GM23338 (cell line): ENCODE measurements around the gene PLEKHG4B. TPM values are rescaled to one million over a fixed set of nuclear protein-coding genes. Genes with fewer than 3 reads are reported as not detected.

Source experiments
- ATAC-seq: fragments of 200-7000 bp; cut with Tn5 transposase; 3 replicates; pipeline ENCODE4 v1.9.1; 2020
- DNase-seq: peaks from one replicate; pipeline ENCODE4 v3.0.0-alpha.2; 2015; ENCODE audit warnings: low spot score
- H2AFZ ChIP-seq: fragments of 200-600 bp; sonication (generic); 2 replicates; pipeline ENCODE4 v1.8.0; 2016; ENCODE audit warnings: antibody characterized with exemption, mild to moderate bottlenecking, moderate library complexity
- H3F3A ChIP-seq: fragments of 200-600 bp; sonication (generic); replicated peaks from 2 replicates; pipeline ENCODE4 v1.8.0; 2017; ENCODE audit warnings: antibody characterized with exemption, mixed run types, low read depth
- H3K27ac ChIP-seq: fragments of 200-600 bp; sonication (generic); 2 replicates; pipeline ENCODE4 v1.6.1; 2016; ENCODE audit warnings: low read depth
- H3K27me3 ChIP-seq: fragments of 200-600 bp; sonication (generic); 2 replicates; pipeline ENCODE4 v1.8.0; 2016; ENCODE audit warnings: mild to moderate bottlenecking, mixed run types, moderate library complexity; ENCODE audit not compliant: insufficient read depth
- H3K36me3 ChIP-seq: fragments of 200-600 bp; sonication (generic); 2 replicates; pipeline ENCODE4 v1.8.0; 2016; ENCODE audit warnings: mild to moderate bottlenecking; ENCODE audit not compliant: insufficient read depth
- H3K4me1 ChIP-seq: fragments of 200-600 bp; sonication (generic); 2 replicates; pipeline ENCODE4 v1.8.0; 2016; ENCODE audit warnings: mild to moderate bottlenecking, moderate library complexity; ENCODE audit not compliant: insufficient read depth
- H3K4me2 ChIP-seq: fragments of 200-600 bp; sonication (generic); 2 replicates; pipeline ENCODE4 v1.7.1; 2017; ENCODE audit warnings: mixed run types
- H3K4me3 ChIP-seq: fragments of 200-600 bp; sonication (generic); 2 replicates; pipeline ENCODE4 v1.6.1; 2016; ENCODE audit warnings: mixed run types
- H3K79me2 ChIP-seq: fragments of 200-600 bp; sonication (generic); replicated peaks from 2 replicates; pipeline ENCODE4 v1.8.0; 2017; ENCODE audit warnings: mild to moderate bottlenecking; ENCODE audit not compliant: insufficient read depth
- H3K9me2 ChIP-seq: fragments of 200-600 bp; sonication (generic); 2 replicates; pipeline ENCODE4 v1.8.0; 2017; ENCODE audit not compliant: insufficient read depth
- H4K20me1 ChIP-seq: fragments of 200-600 bp; sonication (generic); replicated peaks from 2 replicates; pipeline ENCODE4 v1.8.0; 2017; ENCODE audit warnings: mild to moderate bottlenecking; ENCODE audit not compliant: insufficient read depth
- H3K27ac Mint-ChIP-seq: 2 replicates; pipeline ENCODE4 v1.8.0; 2020; ENCODE audit warnings: inconsistent platforms, mild to moderate bottlenecking, moderate library complexity, mixed read lengths
- H3K27me3 Mint-ChIP-seq: 3 replicates; pipeline ENCODE4 v1.8.0; 2022; ENCODE audit warnings: low read depth, mild to moderate bottlenecking, moderate library complexity, mixed read lengths, inconsistent platforms; ENCODE audit not compliant: insufficient read depth, poor library complexity
- H3K36me3 Mint-ChIP-seq: 3 replicates; pipeline ENCODE4 v1.8.0; 2021; ENCODE audit warnings: low read depth, mild to moderate bottlenecking, inconsistent platforms, moderate library complexity, mixed read lengths
- H3K4me1 Mint-ChIP-seq: 3 replicates; pipeline ENCODE4 v1.8.0; 2020; ENCODE audit warnings: mild to moderate bottlenecking, inconsistent platforms, mixed read lengths
- H3K4me3 Mint-ChIP-seq: 3 replicates; pipeline ENCODE4 v1.8.0; 2021; ENCODE audit warnings: moderate library complexity, mild to moderate bottlenecking, inconsistent platforms, mixed read lengths
- H3K9me3 Mint-ChIP-seq: 3 replicates; pipeline ENCODE4 v1.8.0; 2020; ENCODE audit warnings: moderate library complexity, mild to moderate bottlenecking, inconsistent platforms, mixed read lengths
- CREB1 ChIP-seq: fragments of 250-450 bp; sonication (Bioruptor Pico); IDR thresholded peaks from 2 replicates; pipeline ENCODE4 v1.5.0; 2020; ENCODE audit warnings: low read depth, mild to moderate bottlenecking, moderate library complexity
- EZH2 ChIP-seq: fragments of 200-600 bp; sonication (generic); IDR thresholded peaks from one replicate; pipeline ENCODE4 v1.8.0; 2017; ENCODE audit warnings: antibody characterized with exemption, mild to moderate bottlenecking, low read depth; ENCODE audit not compliant: unreplicated experiment
- EZH2phosphoT487 ChIP-seq: fragments of 200-600 bp; sonication (generic); IDR thresholded peaks from one replicate; pipeline ENCODE4 v1.8.1; 2018; ENCODE audit warnings: antibody characterized with exemption; ENCODE audit not compliant: unreplicated experiment
- JUNB ChIP-seq: IDR thresholded peaks from one replicate; pipeline ENCODE4 v1.6.1; 2016; ENCODE audit warnings: antibody characterized with exemption; ENCODE audit not compliant: unreplicated experiment
- NANOG ChIP-seq: IDR thresholded peaks from 2 replicates; pipeline ENCODE4 v1.6.1; 2016; ENCODE audit warnings: antibody characterized with exemption, borderline replicate concordance
- POLR2AphosphoS5 ChIP-seq: IDR thresholded peaks from 2 replicates; pipeline ENCODE4 v1.6.1; 2016; ENCODE audit warnings: antibody characterized with exemption, low read depth
- STAT1 ChIP-seq: IDR thresholded peaks from one replicate; pipeline ENCODE4 v1.6.1; 2016; ENCODE audit warnings: antibody characterized with exemption; ENCODE audit not compliant: unreplicated experiment
- ZNF114 ChIP-seq: fragments of 250-450 bp; sonication (Bioruptor Pico); IDR thresholded peaks from 2 replicates; pipeline ENCODE4 v1.5.0; 2020; ENCODE audit warnings: mild to moderate bottlenecking, moderate library complexity
- ZNF331 ChIP-seq: fragments of 250-450 bp; sonication (Bioruptor Pico); IDR thresholded peaks from 2 replicates; pipeline ENCODE4 v1.5.0; 2020; ENCODE audit warnings: low read depth, mild to moderate bottlenecking, moderate library complexity
- polyA plus RNA-seq: library from polyadenylated mRNA; unstranded; fragments of >200 nt; fragmentation: Nextera tagmentation; extraction: Ambion mirVana; gene quantifications from 2 replicates; pipeline ENCODE4 v1.2.1, GENCODE V29; 2016
- total RNA-seq: library from RNA; depleted of rRNA; stranded (reverse); fragments of >200 nt; shearing (Covaris generic); gene quantifications from 2 replicates; pipeline ENCODE4 v1.2.3, GENCODE V29; 2014
- TF ChIP-seq, protein P1 (sequence below): IDR thresholded peaks from 2 replicates; pipeline ENCODE4 v1.6.1; 2016; ENCODE audit warnings: antibody characterized with exemption
- TF ChIP-seq, protein P2 (sequence below), 2 experiments: fragments of 200-600 bp in 1 of 2; sonication (generic) in 1 of 2; conservative IDR thresholded peaks; 2 replicates each; pipeline versions ENCODE4 v1.5.1 to v1.6.1; 2016 to 2017; ENCODE audit warnings: antibody characterized with exemption in 2 of 2, low read depth in 2 of 2, mild to moderate bottlenecking in 2 of 2, moderate library complexity in 1 of 2
- TF ChIP-seq, protein P3 (sequence below): IDR thresholded peaks from one replicate; pipeline ENCODE4 v1.6.1; 2018; ENCODE audit warnings: antibody characterized with exemption; ENCODE audit not compliant: unreplicated experiment
- TF ChIP-seq, protein P4 (sequence below): fragments of 250-450 bp; sonication (Bioruptor Pico); IDR thresholded peaks from 2 replicates; pipeline ENCODE4 v1.5.0; 2020; ENCODE audit warnings: mild to moderate bottlenecking, moderate library complexity

PLEKHG4B gene
- total and polyA plus RNA-seq, 2 experiments from 2014 or later = 33.5 to 54.8 TPM

DNA sequence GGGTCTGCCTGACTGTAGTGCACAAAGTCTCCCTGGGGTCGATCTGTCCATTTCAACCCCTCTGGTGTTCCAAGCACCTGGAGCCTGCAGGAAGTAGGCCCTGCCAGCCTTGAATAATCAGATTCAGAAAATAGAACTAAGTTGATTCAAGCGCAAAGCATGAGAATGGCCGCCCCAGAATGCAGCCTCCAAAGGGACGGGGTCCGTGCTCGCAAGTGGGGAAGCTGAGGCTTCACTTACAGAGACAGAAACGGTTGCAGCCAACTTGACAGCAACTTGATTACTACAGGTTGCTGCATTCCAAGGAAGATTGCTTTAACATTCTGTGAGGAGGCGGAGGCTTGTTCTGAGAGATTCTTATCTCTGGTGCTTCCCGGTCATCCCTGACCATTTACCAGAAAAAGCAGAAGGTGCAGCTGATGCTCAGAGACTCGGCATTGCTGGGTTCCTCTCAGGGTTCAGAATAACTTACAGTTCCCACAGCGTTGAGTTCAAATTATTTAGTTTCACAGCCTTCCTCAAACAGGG is 84.4 kb downstream of the PLEKHG4B start:
- H3K4me2 ChIP-seq = no peak overlapping the region
- H3K4me1 Mint-ChIP-seq = peaks cover 12% of the 10 kb centered on the region
- H3K27ac ChIP-seq = no peak overlapping the region
- no peaks in the 10 kb centered on the region; the same call in 2 of the 3 replicates for H3K9me3 Mint-ChIP-seq
- ATAC-seq = no peak
- H3K4me1 ChIP-seq = no peaks in the 10 kb centered on the region
- H3K4me3 ChIP-seq = no peak overlapping the region
- DNase-seq = no peak
- peaks cover 7% of the 10 kb centered on the region for H3K27me3 Mint-ChIP-seq
- H3K79me2 ChIP-seq = no peaks in the 10 kb centered on the region
- H2AFZ ChIP-seq = no peak overlapping the region
- H3K4me3 Mint-ChIP-seq = no peak overlapping the region
- H3K9me2 ChIP-seq = no peaks in the 10 kb centered on the region
- H3K27ac Mint-ChIP-seq = no peak overlapping the region
- no peaks in the 10 kb centered on the region for H3F3A ChIP-seq
- TF ChIP-seq, protein P1, sequence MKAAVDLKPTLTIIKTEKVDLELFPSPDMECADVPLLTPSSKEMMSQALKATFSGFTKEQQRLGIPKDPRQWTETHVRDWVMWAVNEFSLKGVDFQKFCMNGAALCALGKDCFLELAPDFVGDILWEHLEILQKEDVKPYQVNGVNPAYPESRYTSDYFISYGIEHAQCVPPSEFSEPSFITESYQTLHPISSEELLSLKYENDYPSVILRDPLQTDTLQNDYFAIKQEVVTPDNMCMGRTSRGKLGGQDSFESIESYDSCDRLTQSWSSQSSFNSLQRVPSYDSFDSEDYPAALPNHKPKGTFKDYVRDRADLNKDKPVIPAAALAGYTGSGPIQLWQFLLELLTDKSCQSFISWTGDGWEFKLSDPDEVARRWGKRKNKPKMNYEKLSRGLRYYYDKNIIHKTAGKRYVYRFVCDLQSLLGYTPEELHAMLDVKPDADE = no peak
- TF ChIP-seq ZNF331 (CRISPR knock-in tag) (no peak), CREB1 (CRISPR knock-in tag) (no peak), EZH2 (no peak), POLR2AphosphoS5 (no peak), JUNB (no peak), EZH2phosphoT487 (no peak), STAT1 (no peak), NANOG (no peak), ZNF114 (CRISPR knock-in tag) (no peak)
- TF ChIP-seq, protein P2, sequence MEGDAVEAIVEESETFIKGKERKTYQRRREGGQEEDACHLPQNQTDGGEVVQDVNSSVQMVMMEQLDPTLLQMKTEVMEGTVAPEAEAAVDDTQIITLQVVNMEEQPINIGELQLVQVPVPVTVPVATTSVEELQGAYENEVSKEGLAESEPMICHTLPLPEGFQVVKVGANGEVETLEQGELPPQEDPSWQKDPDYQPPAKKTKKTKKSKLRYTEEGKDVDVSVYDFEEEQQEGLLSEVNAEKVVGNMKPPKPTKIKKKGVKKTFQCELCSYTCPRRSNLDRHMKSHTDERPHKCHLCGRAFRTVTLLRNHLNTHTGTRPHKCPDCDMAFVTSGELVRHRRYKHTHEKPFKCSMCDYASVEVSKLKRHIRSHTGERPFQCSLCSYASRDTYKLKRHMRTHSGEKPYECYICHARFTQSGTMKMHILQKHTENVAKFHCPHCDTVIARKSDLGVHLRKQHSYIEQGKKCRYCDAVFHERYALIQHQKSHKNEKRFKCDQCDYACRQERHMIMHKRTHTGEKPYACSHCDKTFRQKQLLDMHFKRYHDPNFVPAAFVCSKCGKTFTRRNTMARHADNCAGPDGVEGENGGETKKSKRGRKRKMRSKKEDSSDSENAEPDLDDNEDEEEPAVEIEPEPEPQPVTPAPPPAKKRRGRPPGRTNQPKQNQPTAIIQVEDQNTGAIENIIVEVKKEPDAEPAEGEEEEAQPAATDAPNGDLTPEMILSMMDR (conservative IDR thresholded peaks at IDR 0.05; ENCODE audit: low read depth in 2 of 2) = no peak
- TF ChIP-seq, protein P3, sequence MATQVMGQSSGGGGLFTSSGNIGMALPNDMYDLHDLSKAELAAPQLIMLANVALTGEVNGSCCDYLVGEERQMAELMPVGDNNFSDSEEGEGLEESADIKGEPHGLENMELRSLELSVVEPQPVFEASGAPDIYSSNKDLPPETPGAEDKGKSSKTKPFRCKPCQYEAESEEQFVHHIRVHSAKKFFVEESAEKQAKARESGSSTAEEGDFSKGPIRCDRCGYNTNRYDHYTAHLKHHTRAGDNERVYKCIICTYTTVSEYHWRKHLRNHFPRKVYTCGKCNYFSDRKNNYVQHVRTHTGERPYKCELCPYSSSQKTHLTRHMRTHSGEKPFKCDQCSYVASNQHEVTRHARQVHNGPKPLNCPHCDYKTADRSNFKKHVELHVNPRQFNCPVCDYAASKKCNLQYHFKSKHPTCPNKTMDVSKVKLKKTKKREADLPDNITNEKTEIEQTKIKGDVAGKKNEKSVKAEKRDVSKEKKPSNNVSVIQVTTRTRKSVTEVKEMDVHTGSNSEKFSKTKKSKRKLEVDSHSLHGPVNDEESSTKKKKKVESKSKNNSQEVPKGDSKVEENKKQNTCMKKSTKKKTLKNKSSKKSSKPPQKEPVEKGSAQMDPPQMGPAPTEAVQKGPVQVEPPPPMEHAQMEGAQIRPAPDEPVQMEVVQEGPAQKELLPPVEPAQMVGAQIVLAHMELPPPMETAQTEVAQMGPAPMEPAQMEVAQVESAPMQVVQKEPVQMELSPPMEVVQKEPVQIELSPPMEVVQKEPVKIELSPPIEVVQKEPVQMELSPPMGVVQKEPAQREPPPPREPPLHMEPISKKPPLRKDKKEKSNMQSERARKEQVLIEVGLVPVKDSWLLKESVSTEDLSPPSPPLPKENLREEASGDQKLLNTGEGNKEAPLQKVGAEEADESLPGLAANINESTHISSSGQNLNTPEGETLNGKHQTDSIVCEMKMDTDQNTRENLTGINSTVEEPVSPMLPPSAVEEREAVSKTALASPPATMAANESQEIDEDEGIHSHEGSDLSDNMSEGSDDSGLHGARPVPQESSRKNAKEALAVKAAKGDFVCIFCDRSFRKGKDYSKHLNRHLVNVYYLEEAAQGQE = no peak
- TF ChIP-seq, protein P4, sequence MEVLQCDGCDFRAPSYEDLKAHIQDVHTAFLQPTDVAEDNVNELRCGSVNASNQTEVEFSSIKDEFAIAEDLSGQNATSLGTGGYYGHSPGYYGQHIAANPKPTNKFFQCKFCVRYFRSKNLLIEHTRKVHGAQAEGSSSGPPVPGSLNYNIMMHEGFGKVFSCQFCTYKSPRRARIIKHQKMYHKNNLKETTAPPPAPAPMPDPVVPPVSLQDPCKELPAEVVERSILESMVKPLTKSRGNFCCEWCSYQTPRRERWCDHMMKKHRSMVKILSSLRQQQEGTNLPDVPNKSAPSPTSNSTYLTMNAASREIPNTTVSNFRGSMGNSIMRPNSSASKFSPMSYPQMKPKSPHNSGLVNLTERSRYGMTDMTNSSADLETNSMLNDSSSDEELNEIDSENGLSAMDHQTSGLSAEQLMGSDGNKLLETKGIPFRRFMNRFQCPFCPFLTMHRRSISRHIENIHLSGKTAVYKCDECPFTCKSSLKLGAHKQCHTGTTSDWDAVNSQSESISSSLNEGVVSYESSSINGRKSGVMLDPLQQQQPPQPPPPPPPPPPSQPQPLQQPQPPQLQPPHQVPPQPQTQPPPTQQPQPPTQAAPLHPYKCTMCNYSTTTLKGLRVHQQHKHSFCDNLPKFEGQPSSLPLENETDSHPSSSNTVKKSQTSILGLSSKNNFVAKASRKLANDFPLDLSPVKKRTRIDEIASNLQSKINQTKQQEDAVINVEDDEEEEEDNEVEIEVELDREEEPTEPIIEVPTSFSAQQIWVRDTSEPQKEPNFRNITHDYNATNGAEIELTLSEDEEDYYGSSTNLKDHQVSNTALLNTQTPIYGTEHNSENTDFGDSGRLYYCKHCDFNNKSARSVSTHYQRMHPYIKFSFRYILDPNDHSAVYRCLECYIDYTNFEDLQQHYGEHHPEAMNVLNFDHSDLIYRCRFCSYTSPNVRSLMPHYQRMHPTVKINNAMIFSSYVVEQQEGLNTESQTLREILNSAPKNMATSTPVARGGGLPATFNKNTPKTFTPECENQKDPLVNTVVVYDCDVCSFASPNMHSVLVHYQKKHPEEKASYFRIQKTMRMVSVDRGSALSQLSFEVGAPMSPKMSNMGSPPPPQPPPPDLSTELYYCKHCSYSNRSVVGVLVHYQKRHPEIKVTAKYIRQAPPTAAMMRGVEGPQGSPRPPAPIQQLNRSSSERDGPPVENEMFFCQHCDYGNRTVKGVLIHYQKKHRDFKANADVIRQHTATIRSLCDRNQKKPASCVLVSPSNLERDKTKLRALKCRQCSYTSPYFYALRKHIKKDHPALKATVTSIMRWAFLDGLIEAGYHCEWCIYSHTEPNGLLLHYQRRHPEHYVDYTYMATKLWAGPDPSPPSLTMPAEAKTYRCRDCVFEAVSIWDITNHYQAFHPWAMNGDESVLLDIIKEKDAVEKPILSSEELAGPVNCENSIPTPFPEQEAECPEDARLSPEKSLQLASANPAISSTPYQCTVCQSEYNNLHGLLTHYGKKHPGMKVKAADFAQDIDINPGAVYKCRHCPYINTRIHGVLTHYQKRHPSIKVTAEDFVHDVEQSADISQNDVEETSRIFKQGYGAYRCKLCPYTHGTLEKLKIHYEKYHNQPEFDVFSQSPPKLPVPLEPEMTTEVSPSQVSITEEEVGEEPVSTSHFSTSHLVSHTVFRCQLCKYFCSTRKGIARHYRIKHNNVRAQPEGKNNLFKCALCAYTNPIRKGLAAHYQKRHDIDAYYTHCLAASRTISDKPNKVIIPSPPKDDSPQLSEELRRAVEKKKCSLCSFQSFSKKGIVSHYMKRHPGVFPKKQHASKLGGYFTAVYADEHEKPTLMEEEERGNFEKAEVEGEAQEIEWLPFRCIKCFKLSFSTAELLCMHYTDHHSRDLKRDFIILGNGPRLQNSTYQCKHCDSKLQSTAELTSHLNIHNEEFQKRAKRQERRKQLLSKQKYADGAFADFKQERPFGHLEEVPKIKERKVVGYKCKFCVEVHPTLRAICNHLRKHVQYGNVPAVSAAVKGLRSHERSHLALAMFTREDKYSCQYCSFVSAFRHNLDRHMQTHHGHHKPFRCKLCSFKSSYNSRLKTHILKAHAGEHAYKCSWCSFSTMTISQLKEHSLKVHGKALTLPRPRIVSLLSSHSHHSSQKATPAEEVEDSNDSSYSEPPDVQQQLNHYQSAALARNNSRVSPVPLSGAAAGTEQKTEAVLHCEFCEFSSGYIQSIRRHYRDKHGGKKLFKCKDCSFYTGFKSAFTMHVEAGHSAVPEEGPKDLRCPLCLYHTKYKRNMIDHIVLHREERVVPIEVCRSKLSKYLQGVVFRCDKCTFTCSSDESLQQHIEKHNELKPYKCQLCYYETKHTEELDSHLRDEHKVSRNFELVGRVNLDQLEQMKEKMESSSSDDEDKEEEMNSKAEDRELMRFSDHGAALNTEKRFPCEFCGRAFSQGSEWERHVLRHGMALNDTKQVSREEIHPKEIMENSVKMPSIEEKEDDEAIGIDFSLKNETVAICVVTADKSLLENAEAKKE = no peak
- no peaks in the 10 kb centered on the region for H3K27me3 ChIP-seq
- no peaks in the 10 kb centered on the region for H3K36me3 ChIP-seq
- H3K36me3 Mint-ChIP-seq = peaks cover 35% of the 10 kb centered on the region
- H4K20me1 ChIP-seq = no peaks in the 10 kb centered on the region
